ENCODE measurements around the gene ST7.
A peak's percentile ranks its signal among the peaks of the same experiment; 100 is the strongest.
"Not testable (repeated sequence)": the region's sequence is repeated elsewhere in the genome, so short reads cannot be mapped to it uniquely, and the experiment has no call there.

Gene ST7

DNA sequence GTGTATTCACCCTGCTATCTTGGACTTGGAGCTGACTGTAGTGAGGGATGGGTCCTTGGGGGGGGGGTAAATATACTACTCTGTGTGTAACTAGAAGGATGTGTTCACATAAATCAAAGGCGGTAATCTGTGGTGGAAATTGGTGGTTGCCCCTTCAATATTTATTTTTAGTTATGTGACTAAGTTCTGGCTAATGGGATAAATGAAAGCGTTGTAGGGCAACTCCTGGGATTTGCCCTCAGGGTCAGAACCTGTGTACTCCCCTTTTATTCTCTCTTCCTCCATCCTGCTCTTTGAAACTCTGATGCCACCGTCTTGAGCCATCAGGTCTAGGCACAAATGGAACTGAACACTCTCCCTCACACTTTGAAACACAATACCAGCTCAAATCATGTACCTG lies 24.3 kb upstream of the ST7 start:
- no peak overlapping the region for H3K4me3 ChIP-seq
- peaks cover 0 to 6% (median 0%) of the 10 kb centered on the region in 11 experiments; a peak in 1 of 22 replicates for H4K20me1 ChIP-seq
- no peak overlapping the region for H3K27ac ChIP-seq

DNA sequence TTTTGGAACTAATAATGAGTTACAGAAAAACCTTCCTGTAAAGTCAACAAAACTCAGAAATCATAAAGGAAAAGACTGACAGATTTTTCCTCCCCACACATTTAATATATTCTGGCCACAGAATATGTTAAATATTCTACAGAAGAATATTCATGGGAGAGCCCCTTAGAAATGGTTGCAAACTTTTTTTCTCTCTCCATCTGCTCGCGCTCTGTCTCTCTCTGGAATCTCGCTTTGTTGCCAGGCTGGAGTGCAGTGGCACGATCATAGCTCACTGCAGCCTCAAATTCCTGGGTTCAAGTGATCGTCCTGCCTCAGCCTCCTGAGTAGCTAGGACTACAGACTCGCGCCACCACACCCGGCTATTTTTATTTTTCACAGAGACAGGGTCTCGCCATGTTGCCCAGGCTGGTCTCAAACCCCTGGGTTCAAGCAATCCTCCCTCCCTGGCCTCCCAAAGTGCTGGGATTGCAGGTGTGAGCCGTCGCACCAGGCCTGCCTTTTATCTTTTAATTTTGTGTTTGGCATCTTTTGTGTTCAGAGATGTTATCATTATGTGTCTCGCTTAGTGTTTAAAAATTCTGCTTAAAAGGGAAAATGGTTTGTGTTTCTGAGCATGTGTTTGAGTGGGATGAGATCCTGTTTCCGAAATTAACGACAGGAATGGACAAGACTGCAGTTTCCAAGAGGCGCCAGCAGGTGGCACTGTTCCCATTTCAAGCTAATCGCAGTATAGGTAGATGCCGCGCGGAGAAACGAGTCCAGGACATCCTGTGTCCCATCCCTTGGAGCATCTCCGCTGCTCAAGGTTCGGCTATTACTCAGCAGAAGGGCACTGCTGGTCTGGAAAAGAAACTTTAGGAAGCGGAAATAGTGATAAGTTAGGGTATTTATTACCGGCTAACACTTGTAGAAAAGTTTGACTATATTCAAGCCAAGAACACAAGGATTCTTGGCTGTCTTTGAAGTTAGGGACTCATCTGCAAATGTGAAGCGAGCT lies 23.1 kb upstream of the ST7 start:
- no peak overlapping the region for H3K9ac ChIP-seq
- H3K4me2 ChIP-seq, result 0 out of 22 replicates have a peak overlapping the region, but pooled peaks of 1 of the 11 experiments have one; percentile 15
- no peak for TF ChIP-seq Cebpa-rat (IDR thresholded peaks at IDR 0.05)
- no peak overlapping the region for H3K27ac ChIP-seq
- H3K4me1 ChIP-seq, result no peaks in the 10 kb centered on the region
- no peaks in the 10 kb centered on the region for H3K27me3 ChIP-seq
- H3K36me3 ChIP-seq, result no peaks in the 10 kb centered on the region
- H4K20me1 ChIP-seq, result no peaks in the 10 kb centered on the region; a peak in 1 of 22 replicates
- no peaks in the 10 kb centered on the region for H3K9me3 ChIP-seq (replicated peaks in 1 of 11)
- H3K4me3 ChIP-seq, result no peak overlapping the region

More for the DNA sequence above, 24.3 kb upstream of the ST7 start:
- H3K4me2 ChIP-seq, result no peak overlapping the region
- no peaks in the 10 kb centered on the region for H3K27me3 ChIP-seq
- H3K9me3 ChIP-seq (replicated peaks in 1 of 11), result no peaks in the 10 kb centered on the region
- TF ChIP-seq Cebpa-rat (IDR thresholded peaks at IDR 0.05), result no peak
- no peaks in the 10 kb centered on the region for H3K4me1 ChIP-seq
- H3K36me3 ChIP-seq, result no peaks in the 10 kb centered on the region
- no peak overlapping the region for H3K9ac ChIP-seq

DNA sequence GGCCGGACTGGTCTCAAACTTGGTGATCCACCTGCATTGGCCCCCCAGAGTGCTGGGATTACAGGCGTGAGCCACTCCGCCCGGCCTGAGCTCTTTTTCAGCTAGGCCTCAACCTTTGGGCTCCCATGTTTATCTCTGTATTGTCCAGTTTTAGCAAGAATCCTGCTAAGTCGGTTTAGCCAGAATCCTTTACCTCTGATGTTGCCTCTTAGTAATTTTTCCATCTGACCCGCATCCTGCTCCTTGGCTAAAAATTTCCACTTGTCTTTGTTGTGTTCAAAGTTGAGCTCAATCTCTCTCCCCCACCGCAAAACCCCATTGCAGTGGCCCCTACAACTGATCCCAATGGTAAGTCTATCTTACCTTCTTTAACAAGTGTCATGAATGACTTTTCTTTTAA lies 20.7 kb upstream of the ST7 start:
- Histone ChIP-seq H3K9ac (no peak overlapping the region), H4K20me1 (no peaks in the 10 kb centered on the region; a peak in 1 of 22 replicates), H3K9me3 (replicated peaks in 1 of 11) (no peaks in the 10 kb centered on the region), H3K36me3 (no peaks in the 10 kb centered on the region), H3K27me3 (no peaks in the 10 kb centered on the region), H3K27ac (no peak overlapping the region), H3K4me1 (no peaks in the 10 kb centered on the region), H3K4me3 (no peak overlapping the region), H3K4me2 (no peak overlapping the region)
- no peak for TF ChIP-seq Cebpa-rat (IDR thresholded peaks at IDR 0.05)

DNA sequence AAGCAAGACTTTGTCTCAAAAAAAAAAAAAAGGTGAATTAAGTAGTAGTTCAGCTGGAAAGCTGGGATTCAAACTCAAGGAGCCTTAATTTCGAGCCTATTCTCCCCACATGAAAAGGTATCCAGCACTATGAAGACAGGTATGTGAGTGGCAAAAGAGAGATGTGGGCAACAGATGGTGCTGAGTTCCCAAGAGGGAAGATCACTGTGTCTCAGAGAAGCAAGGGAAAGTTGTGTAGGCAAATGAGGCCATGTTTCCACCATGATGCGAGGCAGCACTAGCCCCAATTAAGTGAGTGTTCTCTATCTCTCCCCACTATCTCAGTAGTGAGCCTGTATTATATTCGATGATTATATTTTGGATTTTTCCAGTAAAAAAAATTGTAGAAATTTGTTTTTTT lies 19.8 kb upstream of the ST7 start:
- H3K27ac ChIP-seq, result no peak overlapping the region
- H3K9me3 ChIP-seq (replicated peaks in 1 of 11), result no peaks in the 10 kb centered on the region
- no peak for TF ChIP-seq Cebpa-rat (IDR thresholded peaks at IDR 0.05)
- no peaks in the 10 kb centered on the region for H3K27me3 ChIP-seq
- no peaks in the 10 kb centered on the region for H3K4me1 ChIP-seq
- no peak overlapping the region for H3K4me2 ChIP-seq
- H3K9ac ChIP-seq, result no peak overlapping the region
- H3K36me3 ChIP-seq, result no peaks in the 10 kb centered on the region
- H3K4me3 ChIP-seq, result no peak overlapping the region
- no peaks in the 10 kb centered on the region for H4K20me1 ChIP-seq

DNA sequence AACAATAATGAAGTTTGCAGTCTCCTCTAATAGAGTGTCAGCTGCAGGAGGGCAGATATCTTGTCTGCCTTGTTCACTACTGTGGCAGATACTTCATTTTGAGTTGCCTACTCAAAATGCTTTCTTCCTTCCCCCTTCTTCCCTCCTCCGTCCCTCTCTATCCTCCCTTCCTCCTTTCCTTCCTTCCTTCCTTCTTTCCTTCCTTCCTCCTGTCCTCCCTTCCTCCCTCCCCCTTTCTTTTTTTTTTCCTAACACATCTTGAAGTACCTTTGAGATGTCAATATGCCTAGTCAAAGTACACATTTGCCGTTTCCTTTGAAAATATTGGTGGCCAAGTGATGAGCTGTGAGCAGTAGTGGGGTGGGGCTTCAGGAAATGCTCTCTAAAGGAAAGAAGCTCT lies 18.7 kb upstream of the ST7 start:
- H3K27me3 ChIP-seq, result no peaks in the 10 kb centered on the region
- H3K4me2 ChIP-seq, result no peak overlapping the region
- no peaks in the 10 kb centered on the region for H4K20me1 ChIP-seq
- no peaks in the 10 kb centered on the region for H3K9me3 ChIP-seq (replicated peaks in 1 of 11)
- no peaks in the 10 kb centered on the region for H3K36me3 ChIP-seq
- H3K27ac ChIP-seq, result no peak overlapping the region
- no peaks in the 10 kb centered on the region for H3K4me1 ChIP-seq
- H3K4me3 ChIP-seq, result no peak overlapping the region
- no peak for TF ChIP-seq Cebpa-rat (IDR thresholded peaks at IDR 0.05)
- no peak overlapping the region for H3K9ac ChIP-seq

DNA sequence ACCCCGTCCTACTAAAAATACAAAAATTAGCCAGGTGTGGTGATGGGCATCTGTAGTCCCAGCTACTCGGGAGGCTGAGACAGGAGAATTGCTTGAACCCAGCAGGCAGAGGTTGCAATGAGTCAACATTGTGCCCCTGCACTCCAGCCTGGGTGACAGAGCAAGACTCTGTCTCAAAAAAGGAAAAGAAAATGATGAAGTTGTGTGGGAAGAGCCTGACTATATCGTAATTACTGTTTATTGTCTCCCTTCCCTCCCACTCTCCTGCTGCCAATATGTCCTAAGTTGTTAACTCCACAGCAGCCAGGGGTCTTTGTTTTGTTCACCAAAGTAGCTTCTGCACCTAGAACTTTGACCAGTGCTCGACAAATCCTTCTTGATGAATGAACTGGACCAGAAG lies 16.5 kb upstream of the ST7 start:
- H3K4me3 ChIP-seq; H3K36me3 ChIP-seq; H3K4me1 ChIP-seq; H3K9ac ChIP-seq; H3K27ac ChIP-seq; H3K27me3 ChIP-seq; H3K4me2 ChIP-seq; H3K9me3 ChIP-seq (replicated peaks in 1 of 11); H4K20me1 ChIP-seq: not testable (repeated sequence)

DNA sequence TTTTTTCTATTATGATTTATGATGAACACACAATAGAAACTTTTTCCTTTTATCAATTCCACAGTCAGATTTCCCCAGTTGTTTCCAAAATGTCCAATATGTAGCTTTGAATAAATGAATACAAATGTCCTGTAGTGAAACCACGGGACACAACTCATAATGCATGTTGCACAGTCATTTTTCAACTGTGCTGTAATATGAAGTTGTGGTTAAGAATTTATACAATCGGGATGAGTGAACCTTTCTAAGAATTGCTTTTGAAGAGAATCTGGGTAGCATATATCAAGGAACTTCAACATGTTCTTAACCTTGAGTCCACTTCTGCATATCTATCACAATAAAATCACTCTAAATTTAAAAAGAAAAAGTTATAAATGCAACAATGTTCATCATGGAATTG lies 14.6 kb upstream of the ST7 start:
- Histone ChIP-seq H4K20me1 (no peaks in the 10 kb centered on the region), H3K4me1 (no peaks in the 10 kb centered on the region), H3K4me3 (no peak overlapping the region), H3K27me3 (no peaks in the 10 kb centered on the region), H3K9ac (no peak overlapping the region), H3K9me3 (replicated peaks in 1 of 11) (no peaks in the 10 kb centered on the region), H3K4me2 (no peak overlapping the region), H3K27ac (no peak overlapping the region), H3K36me3 (no peaks in the 10 kb centered on the region)
- TF ChIP-seq Cebpa-rat (IDR thresholded peaks at IDR 0.05), result no peak

DNA sequence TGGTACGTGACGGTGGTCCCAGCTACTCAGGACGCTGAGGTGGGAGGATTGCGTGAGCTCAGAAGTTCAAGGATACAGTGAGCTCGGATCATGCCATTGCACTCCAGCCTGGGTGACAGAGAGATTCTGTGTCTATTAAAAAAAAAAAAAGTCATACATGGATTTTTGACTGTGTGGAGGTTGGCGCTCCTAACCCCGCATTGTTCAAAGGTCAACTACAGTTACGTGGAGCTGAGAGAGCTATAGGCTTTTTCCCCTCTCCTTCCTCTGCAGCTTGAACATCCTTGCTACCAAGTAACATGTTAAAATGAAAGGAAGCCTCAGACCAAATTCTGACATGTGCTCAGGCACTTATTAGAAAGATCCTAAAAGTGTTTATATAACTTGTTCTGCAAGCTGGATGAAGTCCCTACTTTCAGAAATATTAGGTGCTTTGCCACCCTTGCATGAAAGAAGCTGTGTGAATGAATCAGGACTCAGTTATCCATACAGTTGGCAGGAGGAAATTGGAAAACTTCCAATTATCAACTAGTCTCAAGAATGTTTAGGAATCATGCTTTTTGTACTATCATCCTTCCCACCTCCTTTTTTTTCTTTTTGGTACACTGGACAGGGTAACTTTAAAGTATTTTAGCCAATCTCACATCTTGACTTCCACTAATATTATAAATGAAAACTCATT lies 12.5 kb upstream of the ST7 start:
- Histone ChIP-seq H4K20me1 (no peaks in the 10 kb centered on the region), H3K9me3 (replicated peaks in 1 of 11) (no peaks in the 10 kb centered on the region), H3K36me3 (no peaks in the 10 kb centered on the region), H3K27ac (no peak overlapping the region), H3K4me3 (no peak overlapping the region), H3K9ac (no peak overlapping the region), H3K4me1 (no peaks in the 10 kb centered on the region), H3K4me2 (no peak overlapping the region), H3K27me3 (no peaks in the 10 kb centered on the region)
- TF ChIP-seq Cebpa-rat (IDR thresholded peaks at IDR 0.05), result no peak

DNA sequence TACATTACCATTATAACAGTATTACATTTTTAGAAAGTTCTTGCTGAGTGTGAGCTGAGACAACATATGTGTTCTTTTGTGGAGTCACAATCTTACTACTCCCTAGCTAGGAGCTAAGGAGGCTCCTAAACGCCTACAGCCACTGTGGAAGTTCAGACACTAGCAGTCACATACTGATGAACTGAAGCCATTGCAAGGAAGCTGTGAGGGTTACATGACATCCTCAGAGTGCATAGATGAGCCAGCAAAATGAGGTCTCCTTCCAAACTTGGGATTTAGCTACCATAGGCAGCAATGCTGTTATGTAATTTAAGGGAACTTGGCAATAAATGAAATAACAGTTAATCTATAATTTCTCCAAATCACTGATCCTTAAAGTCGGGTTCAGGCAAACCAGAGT lies 10.8 kb upstream of the ST7 start:
- Histone ChIP-seq H3K4me3 (no peak overlapping the region), H3K4me2 (no peak overlapping the region), H3K27me3 (no peaks in the 10 kb centered on the region), H3K4me1 (no peaks in the 10 kb centered on the region), H3K27ac (no peak overlapping the region), H3K9ac (no peak overlapping the region), H4K20me1 (no peaks in the 10 kb centered on the region), H3K36me3 (no peaks in the 10 kb centered on the region), H3K9me3 (replicated peaks in 1 of 11) (no peaks in the 10 kb centered on the region)
- no peak for TF ChIP-seq Cebpa-rat (IDR thresholded peaks at IDR 0.05)

DNA sequence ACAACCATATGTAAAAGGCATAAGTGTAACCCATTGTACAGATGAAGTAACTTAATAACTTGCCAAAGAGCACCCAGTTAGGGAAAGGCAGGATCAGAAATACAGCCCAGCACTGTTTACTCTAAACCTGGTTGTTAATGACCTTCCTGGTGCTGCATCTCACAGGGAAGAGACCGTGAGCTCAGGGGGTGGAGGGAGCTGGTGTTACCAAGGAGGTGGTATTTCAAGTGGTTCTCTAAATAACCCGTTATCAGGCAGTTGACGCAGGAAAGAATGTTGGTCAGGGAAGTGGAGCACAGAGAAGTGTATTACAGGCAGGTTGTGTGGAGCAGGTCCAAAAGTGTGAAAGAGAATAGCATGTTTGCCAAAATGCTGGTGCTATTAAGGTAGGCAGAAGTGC lies 4.4 kb upstream of the ST7 start:
- Histone ChIP-seq H3K4me2 (no peak overlapping the region), H3K27ac (no peak overlapping the region), H3K9me3 (replicated peaks in 1 of 11) (no peaks in the 10 kb centered on the region), H3K36me3 (no peaks in the 10 kb centered on the region), H3K4me3 (no peak overlapping the region), H3K4me1 (peaks cover 4 to 7% (median 6%) of the 10 kb centered on the region in 10 experiments; a peak in 14 of 20 replicates), H3K27me3 (no peaks in the 10 kb centered on the region), H4K20me1 (no peaks in the 10 kb centered on the region), H3K9ac (no peak overlapping the region)
- TF ChIP-seq Cebpa-rat (IDR thresholded peaks at IDR 0.05), result no peak
